ENCODE measurements around the gene ROBO1. TPM values are rescaled to one million over a fixed set of nuclear protein-coding genes. Genes with fewer than 3 reads are reported as not detected.
A peak's percentile ranks its signal among the peaks of the same experiment; 100 is the strongest.

Gene ROBO1
- total and polyA plus RNA-seq, 2 of the 13 experiments (the other 11 are each of a cell fraction or from before 2014, with no cell fraction given): 52.2 to 71.0 TPM

DNA sequence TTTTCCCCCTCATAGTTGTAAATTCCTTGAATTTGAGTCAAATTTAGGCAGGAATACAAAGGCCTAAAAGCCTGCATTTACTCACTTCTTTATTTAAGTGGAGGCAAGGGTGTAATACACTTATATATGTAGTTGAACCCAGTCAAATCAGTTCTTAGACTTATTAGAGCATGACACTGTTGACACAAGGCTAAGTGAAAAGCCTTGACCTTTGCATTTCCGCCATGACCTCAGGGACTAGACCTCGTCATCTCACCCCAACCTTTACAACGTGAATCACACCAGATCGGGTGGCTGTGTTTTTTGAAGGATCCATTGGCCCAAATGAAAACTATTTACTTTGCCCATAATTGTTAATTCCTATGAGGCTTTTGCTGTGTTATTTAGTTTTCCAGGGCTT is 774.4 kb downstream of the ROBO1 start (continued):
- TF ChIP-seq POLR2G (IDR thresholded peaks at IDR 0.05; ENCODE audit: low read depth, low read length) (no peak), TCF7 (IDR thresholded peaks at IDR 0.05; ENCODE audit: low read depth) (peak; percentile 57; the same call in 1 of the 2 replicates), HDAC6 (IDR thresholded peaks at IDR 0.05; ENCODE audit: low read depth, low read length) (no peak), ZNF704 (CRISPR knock-in tag; IDR thresholded peaks at IDR 0.05; ENCODE audit: borderline replicate concordance) (no peak), GFI1 (CRISPR knock-in tag; IDR thresholded peaks at IDR 0.05; ENCODE audit: borderline replicate concordance) (peak; percentile 94), ARID4A (CRISPR knock-in tag; IDR thresholded peaks at IDR 0.05; ENCODE audit: borderline replicate concordance) (peak; percentile 39; the same call in 1 of the 2 replicates), HNF4G (IDR thresholded peaks at IDR 0.05; ENCODE audit: borderline replicate concordance, low read depth, low read length) (peak; percentile 27; the same call in 1 of the 2 replicates), HNF4G (CRISPR knock-in tag; IDR thresholded peaks at IDR 0.05; ENCODE audit: borderline replicate concordance, low read depth) (no peak; the same call in 1 of the 2 replicates), ARHGAP35 (CRISPR knock-in tag; IDR thresholded peaks at IDR 0.05; ENCODE audit: borderline replicate concordance) (no peak), TFAP4 (IDR thresholded peaks at IDR 0.05; ENCODE audit: borderline replicate concordance, low read depth) (no peak), ZNF761 (CRISPR knock-in tag; conservative IDR thresholded peaks at IDR 0.05) (no peak), KDM4B (CRISPR knock-in tag; IDR thresholded peaks at IDR 0.05) (no peak), HDAC1 (CRISPR knock-in tag; IDR thresholded peaks at IDR 0.05) (peak; percentile 61), MIXL1 (CRISPR knock-in tag; IDR thresholded peaks at IDR 0.05) (peak; percentile 59), RFX3 (CRISPR knock-in tag; IDR thresholded peaks at IDR 0.05) (no peak)
- TF ChIP-seq, protein P1, sequence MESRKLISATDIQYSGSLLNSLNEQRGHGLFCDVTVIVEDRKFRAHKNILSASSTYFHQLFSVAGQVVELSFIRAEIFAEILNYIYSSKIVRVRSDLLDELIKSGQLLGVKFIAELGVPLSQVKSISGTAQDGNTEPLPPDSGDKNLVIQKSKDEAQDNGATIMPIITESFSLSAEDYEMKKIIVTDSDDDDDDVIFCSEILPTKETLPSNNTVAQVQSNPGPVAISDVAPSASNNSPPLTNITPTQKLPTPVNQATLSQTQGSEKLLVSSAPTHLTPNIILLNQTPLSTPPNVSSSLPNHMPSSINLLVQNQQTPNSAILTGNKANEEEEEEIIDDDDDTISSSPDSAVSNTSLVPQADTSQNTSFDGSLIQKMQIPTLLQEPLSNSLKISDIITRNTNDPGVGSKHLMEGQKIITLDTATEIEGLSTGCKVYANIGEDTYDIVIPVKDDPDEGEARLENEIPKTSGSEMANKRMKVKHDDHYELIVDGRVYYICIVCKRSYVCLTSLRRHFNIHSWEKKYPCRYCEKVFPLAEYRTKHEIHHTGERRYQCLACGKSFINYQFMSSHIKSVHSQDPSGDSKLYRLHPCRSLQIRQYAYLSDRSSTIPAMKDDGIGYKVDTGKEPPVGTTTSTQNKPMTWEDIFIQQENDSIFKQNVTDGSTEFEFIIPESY (CRISPR knock-in tag; IDR thresholded peaks at IDR 0.05): peak; percentile 83
- TF ChIP-seq, protein P2, sequence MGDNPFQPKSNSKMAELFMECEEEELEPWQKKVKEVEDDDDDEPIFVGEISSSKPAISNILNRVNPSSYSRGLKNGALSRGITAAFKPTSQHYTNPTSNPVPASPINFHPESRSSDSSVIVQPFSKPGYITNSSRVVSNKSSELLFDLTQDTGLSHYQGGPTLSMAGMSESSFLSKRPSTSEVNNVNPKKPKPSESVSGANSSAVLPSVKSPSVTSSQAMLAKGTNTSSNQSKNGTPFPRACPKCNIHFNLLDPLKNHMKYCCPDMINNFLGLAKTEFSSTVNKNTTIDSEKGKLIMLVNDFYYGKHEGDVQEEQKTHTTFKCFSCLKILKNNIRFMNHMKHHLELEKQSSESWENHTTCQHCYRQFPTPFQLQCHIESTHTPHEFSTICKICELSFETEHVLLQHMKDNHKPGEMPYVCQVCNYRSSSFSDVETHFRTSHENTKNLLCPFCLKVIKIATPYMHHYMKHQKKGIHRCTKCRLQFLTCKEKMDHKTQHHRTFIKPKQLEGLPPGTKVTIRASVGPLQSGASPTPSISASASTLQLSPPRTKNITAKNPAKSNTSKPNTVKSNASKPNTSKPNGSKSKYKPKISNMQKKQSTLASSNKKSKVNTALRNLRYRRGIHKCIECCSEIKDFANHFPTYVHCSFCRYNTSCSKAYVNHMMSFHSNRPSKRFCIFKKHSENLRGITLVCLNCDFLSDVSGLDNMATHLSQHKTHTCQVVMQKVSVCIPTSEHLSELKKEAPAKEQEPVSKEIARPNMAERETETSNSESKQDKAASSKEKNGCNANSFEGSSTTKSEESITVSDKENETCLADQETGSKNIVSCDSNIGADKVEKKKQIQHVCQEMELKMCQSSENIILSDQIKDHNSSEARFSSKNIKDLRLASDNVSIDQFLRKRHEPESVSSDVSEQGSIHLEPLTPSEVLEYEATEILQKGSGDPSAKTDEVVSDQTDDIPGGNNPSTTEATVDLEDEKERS (CRISPR knock-in tag; IDR thresholded peaks at IDR 0.05): peak; percentile 52; the same call in 1 of the 2 replicates
- TF ChIP-seq, protein P3, sequence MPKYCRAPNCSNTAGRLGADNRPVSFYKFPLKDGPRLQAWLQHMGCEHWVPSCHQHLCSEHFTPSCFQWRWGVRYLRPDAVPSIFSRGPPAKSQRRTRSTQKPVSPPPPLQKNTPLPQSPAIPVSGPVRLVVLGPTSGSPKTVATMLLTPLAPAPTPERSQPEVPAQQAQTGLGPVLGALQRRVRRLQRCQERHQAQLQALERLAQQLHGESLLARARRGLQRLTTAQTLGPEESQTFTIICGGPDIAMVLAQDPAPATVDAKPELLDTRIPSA (CRISPR knock-in tag; IDR thresholded peaks at IDR 0.05; ENCODE audit: borderline replicate concordance): no peak
